Measurements from ENCODE around the gene ITPKA.
A peak's percentile ranks its signal among the peaks of the same experiment; 100 is the strongest.

ITPKA gene

DNA sequence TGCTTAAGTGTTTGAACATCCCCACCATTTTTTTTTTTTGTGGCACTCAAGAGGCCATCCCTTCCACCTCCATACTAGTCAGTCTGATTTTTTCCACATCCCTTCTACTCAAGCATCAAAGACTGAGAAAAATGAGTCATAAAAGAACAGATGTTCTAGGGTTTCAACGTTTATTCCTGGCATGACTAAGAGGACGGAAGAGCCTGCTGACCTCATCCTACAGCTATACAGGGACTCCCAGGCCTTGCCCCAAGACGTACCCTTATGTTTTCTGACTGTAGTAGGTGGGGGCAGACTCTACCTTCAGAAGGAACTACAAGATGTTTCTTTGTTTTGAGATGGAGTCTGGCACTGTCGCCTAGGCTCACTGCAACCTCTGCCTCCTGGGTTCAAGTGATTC is 3.3 kb upstream of the ITPKA start:
- DNase-seq, result peak in 1 of 5 donors; percentile 90

GRCh38 chr15:41491889-41492288 is 1.8 kb upstream of the ITPKA start:
- no peak for DNase-seq

GRCh38 chr15:41492597-41493204 is 973 bp upstream of the ITPKA start:
- DNase-seq, result no peak

DNA sequence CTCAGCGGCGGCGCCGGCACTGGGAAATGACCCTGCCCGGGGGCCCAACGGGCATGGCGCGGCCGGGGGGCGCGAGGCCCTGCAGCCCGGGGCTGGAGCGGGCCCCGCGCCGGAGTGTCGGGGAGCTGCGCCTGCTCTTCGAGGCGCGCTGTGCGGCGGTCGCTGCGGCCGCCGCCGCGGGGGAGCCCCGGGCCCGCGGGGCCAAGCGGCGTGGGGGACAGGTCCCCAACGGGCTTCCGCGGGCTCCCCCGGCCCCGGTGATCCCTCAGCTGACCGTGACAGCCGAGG is 172 bp downstream of the ITPKA start:
- no peak for DNase-seq

DNA sequence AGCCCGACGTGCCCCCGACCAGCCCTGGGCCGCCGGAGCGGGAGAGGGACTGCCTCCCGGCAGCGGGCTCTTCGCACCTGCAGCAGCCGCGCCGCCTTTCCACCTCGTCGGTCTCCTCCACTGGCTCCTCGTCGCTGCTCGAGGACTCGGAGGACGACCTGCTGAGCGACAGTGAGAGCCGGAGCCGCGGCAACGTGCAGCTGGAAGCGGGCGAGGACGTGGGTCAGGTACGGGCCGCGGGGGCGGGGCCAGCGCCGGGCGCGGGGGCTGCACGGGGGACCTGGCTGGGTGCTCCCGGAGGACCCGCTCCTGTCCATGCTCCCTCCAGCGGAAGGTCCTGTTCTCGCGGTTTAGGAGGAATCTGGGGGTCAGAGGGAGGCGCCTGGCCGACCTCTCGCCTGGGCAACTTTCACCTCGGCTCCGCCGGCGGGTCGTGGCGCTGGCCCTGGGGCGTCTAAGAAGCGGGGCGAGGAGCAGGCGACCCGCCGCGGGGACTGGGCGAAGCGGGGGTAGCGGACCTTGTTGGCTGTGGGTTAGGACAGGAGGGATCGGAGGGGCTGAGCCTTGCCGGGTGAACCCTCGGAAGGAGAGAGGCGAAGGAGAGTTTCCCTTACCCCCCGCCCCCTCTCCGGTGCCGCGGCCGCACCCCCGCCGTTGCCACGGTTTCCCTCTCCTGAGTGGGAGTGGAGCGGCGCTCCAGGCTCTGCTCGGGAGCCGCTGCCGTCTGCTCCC is 682 bp downstream of the ITPKA start:
- DNase-seq, result peak in 2 of 5 donors; percentile 22 to 41

- DNase-seq, result no peak
Measured at GRCh38 chr15:41494922-41495735, 1.5 kb downstream of the ITPKA start.

- DNase-seq, result no peak
Measured at GRCh38 chr15:41495736-41496599, 2.3 kb downstream of the ITPKA start.

DNA sequence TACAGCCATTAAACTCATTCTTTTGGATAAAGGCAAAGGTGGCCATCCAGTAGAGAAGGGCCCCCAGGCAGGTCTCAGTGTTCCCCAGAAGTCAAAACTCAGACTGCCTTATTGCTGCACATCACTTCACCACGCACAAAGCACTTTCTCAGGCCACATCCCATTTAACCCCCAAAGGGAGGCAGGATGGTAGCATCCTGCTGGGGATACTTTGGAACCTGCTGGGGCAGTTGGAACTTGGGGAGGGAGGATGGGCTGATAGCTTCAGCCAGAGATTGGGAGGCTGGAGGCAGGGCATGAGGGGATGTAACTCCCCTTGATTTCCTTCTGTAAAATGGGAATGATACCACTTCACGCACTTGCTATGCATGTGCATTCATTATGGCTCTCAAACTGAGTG is 5.0 kb downstream of the ITPKA start:
- no peak for DNase-seq

- DNase-seq, result no peak
Measured at GRCh38 chr15:41499109-41499851, 5.6 kb downstream of the ITPKA start.

DNA sequence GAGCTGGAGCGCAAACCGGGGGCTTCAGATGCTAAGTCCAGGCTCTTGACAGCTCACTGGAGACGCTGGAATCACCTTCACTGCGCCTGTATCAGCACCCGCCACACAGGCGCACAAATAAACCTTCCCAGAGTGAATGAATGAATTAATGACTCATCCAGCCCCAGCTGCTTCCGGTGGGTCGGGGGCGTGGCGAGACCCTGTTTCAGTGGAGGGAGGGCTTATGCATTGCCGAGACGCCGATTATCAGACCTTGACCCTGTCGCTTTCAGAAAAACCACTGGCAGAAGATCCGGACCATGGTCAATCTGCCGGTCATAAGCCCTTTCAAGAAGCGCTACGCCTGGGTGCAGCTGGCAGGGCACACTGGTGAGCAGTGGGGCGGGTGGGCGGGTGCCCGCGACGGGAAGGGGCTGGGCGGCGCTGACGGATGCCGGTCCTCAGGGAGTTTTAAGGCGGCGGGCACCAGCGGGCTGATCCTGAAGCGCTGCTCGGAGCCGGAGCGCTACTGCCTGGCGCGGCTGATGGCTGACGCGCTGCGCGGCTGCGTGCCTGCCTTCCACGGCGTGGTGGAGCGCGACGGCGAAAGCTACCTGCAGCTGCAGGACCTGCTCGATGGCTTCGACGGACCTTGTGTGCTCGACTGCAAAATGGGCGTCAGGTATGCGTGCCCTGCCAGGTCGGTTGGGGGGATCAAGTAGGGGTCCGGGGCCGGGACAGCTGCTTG is 7.7 kb downstream of the ITPKA start:
- DNase-seq, result peak in 1 of 5 donors; percentile 42

- peak in 2 of 5 donors; percentile 30 to 48 for DNase-seq
Measured at GRCh38 chr15:41501931-41502794, 8.5 kb downstream of the ITPKA start.

- DNase-seq, result no peak
Measured at GRCh38 chr15:41502795-41503668, 9.4 kb downstream of the ITPKA start.

DNA sequence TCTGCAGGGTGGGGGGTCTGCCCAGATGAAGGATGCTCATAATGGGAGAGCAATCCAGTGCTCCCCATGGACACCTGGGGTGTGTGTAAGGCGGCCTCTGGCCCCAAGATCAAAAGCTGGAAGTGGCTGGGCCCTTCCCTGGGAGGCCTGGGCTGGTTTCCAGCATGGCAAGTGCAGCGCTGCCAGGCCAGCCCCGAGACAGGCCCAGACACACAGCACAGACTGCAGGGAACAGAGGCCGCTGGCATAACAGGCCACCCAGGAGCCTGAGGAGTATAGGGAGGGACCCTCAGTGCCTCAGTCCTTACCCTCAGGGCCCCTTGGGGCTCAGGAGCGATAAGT is 10.0 kb downstream of the ITPKA start:
- no peak for DNase-seq

DNA sequence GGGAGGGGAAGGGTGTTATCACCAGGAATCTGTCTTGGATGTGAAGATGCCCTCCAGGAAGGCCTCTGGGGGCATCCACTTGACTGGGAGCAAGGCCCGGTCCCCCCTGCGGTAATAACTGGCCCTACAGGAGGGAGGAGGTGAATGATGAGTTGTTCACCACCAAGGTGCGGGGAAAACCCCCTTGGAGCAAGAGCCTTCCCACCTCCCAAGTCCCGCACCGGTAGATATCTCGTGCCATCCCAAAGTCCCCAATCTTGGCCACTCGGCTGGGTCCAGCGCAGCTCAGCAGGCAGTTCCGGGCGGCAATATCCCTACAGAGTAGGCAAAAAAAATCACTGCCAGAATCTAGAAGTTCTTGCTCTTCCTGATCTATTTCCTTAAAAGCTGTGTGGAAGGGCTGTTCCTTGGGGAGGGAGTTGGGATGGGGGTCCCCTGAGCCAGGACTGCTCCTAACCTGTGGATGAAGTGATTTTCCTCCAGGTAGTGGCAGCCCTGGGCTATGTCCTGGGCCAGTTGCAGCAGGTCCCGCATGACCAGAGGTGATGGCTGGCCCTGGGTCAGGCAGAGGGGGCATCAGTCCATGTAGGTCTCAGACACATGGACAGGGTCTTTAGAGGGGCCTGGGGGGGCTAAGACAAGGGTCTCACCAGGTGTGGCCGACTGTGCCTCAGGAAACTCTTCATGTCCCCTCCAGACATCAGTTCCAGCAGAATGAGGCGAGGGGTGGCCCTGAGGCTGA is 11.2 kb downstream of the ITPKA start:
- DNase-seq, result no peak

DNA sequence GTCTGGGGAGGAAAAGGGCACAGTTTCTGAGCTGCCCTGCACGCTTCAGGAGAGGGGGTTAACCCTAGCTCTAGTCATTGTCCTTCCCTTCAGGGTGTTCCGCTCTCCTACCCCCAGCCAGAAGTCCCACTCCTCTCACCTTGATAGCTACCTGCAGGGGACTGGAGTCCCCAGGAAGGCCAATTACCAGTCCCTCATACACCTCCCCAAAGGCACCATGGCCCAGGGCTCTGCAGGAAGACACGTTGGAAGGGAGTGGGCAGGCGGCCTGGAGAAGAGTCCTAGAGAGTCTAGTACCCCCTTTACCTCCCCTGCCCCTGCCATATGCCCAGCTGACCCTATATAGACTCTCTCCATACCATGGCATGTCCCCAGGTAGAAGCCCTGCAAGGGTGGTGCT is 12.1 kb downstream of the ITPKA start:
- no peak for DNase-seq

GRCh38 chr15:41506796-41507341 is 13.2 kb downstream of the ITPKA start:
- DNase-seq, result no peak

GRCh38 chr15:41507820-41508290 is 14.2 kb downstream of the ITPKA start:
- no peak for DNase-seq

DNA sequence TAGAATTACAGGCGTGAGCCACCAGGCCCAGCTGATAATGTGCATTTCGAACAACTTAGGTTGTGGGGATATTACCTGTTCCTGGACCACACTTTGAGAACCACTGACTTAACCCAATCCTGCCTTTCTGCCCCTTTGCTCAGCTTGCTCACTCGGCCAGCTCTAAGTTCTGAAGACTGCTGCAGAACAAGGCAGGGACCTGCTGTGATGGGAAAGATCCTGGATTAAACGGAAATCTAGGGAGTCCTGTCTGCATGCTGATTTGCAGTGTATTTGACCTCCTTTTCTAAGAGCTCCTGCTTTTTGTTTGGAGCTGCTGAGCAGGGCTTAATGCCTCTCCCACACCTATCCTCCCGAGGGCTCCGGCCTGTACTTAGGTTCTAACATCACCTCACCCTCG is 17.1 kb downstream of the ITPKA start:
- no peak for DNase-seq

All from T-helper 1 cell (primary cell).